Measurements from ENCODE around the gene UBE2E2.

- TF ChIP-seq CTCF (IDR thresholded peaks at IDR 0.05): no peak
- no peak for TF ChIP-seq EZH2 (IDR thresholded peaks at IDR 0.05; ENCODE audit: borderline replicate concordance, insufficient read depth, low read depth, low read length, poor library complexity, severe bottlenecking)
Measured at GRCh38 chr3:23376516-23377248, 173.6 kb downstream of the UBE2E2 start.

All from B cell (primary cell).